Osteoblast (primary cell): ENCODE data around the gene MCOLN1. TPM values are rescaled to one million over a fixed set of nuclear protein-coding genes. Genes with fewer than 3 reads are reported as not detected.

Experiments used
- DNase-seq: peaks from one replicate; pipeline ENCODE4 v3.0.0; 2011; ENCODE audit warnings: low spot score, mixed read lengths; ENCODE audit not compliant: insufficient read length; ENCODE audit errors: missing footprints
- H2AFZ ChIP-seq: 2 replicates; pipeline ENCODE4 v1.6.0; 2011; ENCODE audit warnings: mild to moderate bottlenecking, low read length
- H3K27ac ChIP-seq: 2 replicates; pipeline ENCODE4 v1.5.1; 2011; ENCODE audit warnings: mild to moderate bottlenecking, low read depth, low read length, moderate library complexity
- H3K27me3 ChIP-seq: 2 replicates; pipeline ENCODE4 v1.6.0; 2012; ENCODE audit warnings: mild to moderate bottlenecking, control low read depth, inconsistent platforms, low read length, moderate library complexity; ENCODE audit not compliant: insufficient read depth
- H3K36me3 ChIP-seq: 2 replicates; pipeline ENCODE4 v1.5.1; 2011; ENCODE audit warnings: mild to moderate bottlenecking, low read length, control low read depth, moderate library complexity; ENCODE audit not compliant: insufficient read depth
- H3K4me1 ChIP-seq: 2 replicates; pipeline ENCODE4 v1.5.1; 2011; ENCODE audit warnings: mild to moderate bottlenecking, low read length, control low read depth, moderate library complexity; ENCODE audit not compliant: insufficient read depth
- H3K4me2 ChIP-seq: 2 replicates; pipeline ENCODE4 v1.6.0; 2011; ENCODE audit warnings: mild to moderate bottlenecking, low read length; ENCODE audit not compliant: insufficient read depth
- H3K4me3 ChIP-seq: fragments of 200-600 bp; sonication (generic); 3 replicates; pipeline ENCODE4 v1.5.1; 2012; ENCODE audit warnings: mild to moderate bottlenecking, low read length, inconsistent platforms; ENCODE audit not compliant: insufficient read depth
- H3K79me2 ChIP-seq: 2 replicates; pipeline ENCODE4 v1.6.0; 2012; ENCODE audit warnings: mild to moderate bottlenecking, low read length, control low read depth, inconsistent platforms; ENCODE audit not compliant: insufficient read depth
- H3K9me3 ChIP-seq: 2 replicates; pipeline ENCODE4 v1.5.1; 2011; ENCODE audit warnings: low read depth, low read length, control low read depth
- H4K20me1 ChIP-seq: 2 replicates; pipeline ENCODE4 v1.6.0; 2012; ENCODE audit warnings: mild to moderate bottlenecking, low read length, control low read depth; ENCODE audit not compliant: insufficient read depth
- CTCF ChIP-seq: IDR thresholded peaks from 2 replicates; pipeline ENCODE4 v1.5.1; 2011; ENCODE audit warnings: mild to moderate bottlenecking, low read depth, low read length, moderate library complexity; ENCODE audit errors: extremely low read depth
- total RNA-seq: library from RNA; depleted of rRNA; stranded (reverse); fragments of >200 nt; gene quantifications from 2 replicates; pipeline ENCODE4 v1.2.3, GENCODE V29; 2012

The MCOLN1 gene
- total RNA-seq, 1 donor = 16.6 TPM

- peaks cover 5% of the 10 kb centered on the region for H3K36me3 ChIP-seq
- H3K9me3 ChIP-seq = no peaks in the 10 kb centered on the region
- no peak overlapping the region for H3K4me3 ChIP-seq
- peaks cover 12% of the 10 kb centered on the region for H3K4me1 ChIP-seq
- no peak overlapping the region for H2AFZ ChIP-seq
- H4K20me1 ChIP-seq = no peaks in the 10 kb centered on the region
- no peaks in the 10 kb centered on the region for H3K27me3 ChIP-seq
- DNase-seq = no peak
- H3K27ac ChIP-seq = no peak overlapping the region
- TF ChIP-seq CTCF = no peak
- no peak overlapping the region for H3K4me2 ChIP-seq
- H3K79me2 ChIP-seq = peaks cover 8% of the 10 kb centered on the region
These were observed 3.9 kb downstream of the MCOLN1 start for GRCh38 chr19:7526059-7526929.

GRCh38 chr19:7527516-7528191 lies 5.2 kb downstream of the MCOLN1 start:
- peaks cover 8% of the 10 kb centered on the region for H3K79me2 ChIP-seq
- H3K27ac ChIP-seq = no peak overlapping the region
- no peaks in the 10 kb centered on the region for H3K27me3 ChIP-seq
- TF ChIP-seq CTCF = no peak
- H3K4me2 ChIP-seq = no peak overlapping the region
- DNase-seq = no peak
- H3K4me1 ChIP-seq = peaks cover 7% of the 10 kb centered on the region
- no peaks in the 10 kb centered on the region for H4K20me1 ChIP-seq
- H3K9me3 ChIP-seq = no peaks in the 10 kb centered on the region
- H3K4me3 ChIP-seq = no peak overlapping the region
- peaks cover 5% of the 10 kb centered on the region for H3K36me3 ChIP-seq
- H2AFZ ChIP-seq = no peak overlapping the region

GRCh38 chr19:7528192-7528519 lies 5.7 kb downstream of the MCOLN1 start:
- no peaks in the 10 kb centered on the region for H3K27me3 ChIP-seq
- no peak overlapping the region for H3K4me3 ChIP-seq
- DNase-seq = no peak
- H3K27ac ChIP-seq = no peak overlapping the region
- no peak overlapping the region for H3K4me2 ChIP-seq
- H2AFZ ChIP-seq = no peak overlapping the region
- TF ChIP-seq CTCF = no peak
- no peaks in the 10 kb centered on the region for H3K9me3 ChIP-seq
- peaks cover 5% of the 10 kb centered on the region for H3K79me2 ChIP-seq
- no peaks in the 10 kb centered on the region for H4K20me1 ChIP-seq
- peaks cover 6% of the 10 kb centered on the region for H3K4me1 ChIP-seq
- H3K36me3 ChIP-seq = peaks cover 5% of the 10 kb centered on the region
